Measurements from ENCODE around the gene MGRN1.
A peak's percentile ranks its signal among the peaks of the same experiment; 100 is the strongest.

The MGRN1 gene

DNA sequence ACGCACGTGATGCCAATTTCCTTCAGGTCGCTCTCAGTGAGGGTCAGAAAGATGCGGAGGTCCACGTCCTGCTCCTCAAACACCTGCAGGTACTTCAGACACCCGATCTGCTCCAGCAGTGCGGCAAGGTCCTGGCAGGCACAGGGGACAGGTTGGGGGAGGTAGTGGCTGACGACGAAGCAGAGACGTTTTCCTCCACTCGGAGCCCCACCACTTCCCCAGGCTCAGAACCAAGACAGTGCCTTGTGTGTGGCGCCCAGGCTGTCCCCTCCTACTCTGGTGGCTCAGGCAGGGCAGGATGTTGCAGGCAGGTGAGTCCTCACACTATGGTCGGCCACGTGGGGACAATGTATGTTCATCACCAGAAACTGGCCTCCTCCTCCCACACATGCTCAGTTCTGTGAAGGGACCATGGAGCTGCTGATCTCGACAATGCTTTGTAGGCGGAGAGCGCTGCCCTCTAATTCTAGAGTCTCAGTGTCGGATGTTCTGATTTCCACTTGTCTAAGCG, 74.5 kb downstream of the MGRN1 start:
- no peak for DNase-seq (ENCODE audit: low spot score)

DNA sequence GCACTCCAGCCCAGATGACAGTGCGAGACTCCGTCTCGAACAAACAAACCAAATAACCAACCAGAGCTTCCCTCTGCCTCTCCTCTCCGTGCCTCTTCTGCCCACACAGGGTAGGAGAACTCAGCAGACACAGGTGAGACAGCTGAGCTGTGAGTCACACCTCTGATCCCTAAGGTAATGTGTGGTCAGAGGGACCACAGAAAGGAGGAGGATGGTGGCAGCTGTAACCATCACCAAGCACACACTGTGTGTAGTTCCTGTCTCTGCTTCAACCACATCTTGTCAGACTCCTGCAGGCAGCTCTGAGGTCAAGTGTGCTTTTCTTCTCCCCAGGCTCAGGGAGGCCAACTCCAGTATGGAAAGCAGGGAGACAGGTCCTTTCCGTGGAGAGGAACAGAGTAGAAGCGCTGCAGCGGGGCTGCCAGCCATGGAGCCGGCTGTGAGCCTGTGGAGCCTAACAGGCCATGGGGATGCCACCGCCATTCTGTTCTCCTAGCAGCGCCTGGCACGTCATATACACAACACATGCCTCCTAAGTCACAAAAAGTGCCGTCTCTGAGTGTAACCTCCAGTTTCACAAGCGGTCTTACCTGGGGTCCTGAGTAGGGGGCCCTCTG, 75.9 kb downstream of the MGRN1 start:
- DNase-seq (ENCODE audit: low spot score): no peak

DNA sequence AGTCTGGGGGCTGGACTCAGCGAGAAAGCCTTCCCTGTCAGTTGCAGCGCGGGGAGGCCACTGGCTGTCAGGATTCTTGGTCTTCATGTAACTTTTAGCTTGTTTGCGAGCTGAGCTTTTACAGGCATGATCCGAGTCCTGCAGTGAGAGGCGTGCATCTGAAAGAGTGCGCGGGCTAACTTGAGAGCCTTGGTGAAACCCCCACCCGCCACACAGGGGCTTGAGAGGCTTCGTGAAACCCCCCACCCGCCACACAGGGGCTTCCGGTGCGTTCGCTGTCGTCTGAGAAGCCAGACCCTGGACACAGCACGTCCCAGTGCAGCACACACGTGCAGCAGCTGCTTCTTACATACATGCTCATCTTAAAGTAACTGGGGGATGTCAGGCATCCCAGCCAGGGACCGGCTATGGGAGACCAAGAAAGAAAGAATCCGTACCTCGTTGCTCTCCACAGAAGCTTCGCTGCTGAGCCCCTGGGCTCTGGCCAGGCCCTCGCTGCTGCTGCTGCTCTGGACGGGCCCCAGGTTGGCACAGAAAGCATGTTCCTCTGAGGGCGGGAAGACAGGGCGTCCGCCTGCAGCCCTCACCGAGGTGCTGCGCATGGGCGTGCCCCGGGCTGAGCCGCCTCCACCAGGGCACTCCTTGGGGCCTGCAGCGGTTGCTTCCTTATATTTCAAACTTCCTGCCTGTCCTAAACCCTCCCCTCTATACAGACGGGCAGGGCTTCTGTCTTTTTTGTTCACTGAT, 76.5 kb downstream of the MGRN1 start:
- no peak for DNase-seq (ENCODE audit: low spot score)

DNA sequence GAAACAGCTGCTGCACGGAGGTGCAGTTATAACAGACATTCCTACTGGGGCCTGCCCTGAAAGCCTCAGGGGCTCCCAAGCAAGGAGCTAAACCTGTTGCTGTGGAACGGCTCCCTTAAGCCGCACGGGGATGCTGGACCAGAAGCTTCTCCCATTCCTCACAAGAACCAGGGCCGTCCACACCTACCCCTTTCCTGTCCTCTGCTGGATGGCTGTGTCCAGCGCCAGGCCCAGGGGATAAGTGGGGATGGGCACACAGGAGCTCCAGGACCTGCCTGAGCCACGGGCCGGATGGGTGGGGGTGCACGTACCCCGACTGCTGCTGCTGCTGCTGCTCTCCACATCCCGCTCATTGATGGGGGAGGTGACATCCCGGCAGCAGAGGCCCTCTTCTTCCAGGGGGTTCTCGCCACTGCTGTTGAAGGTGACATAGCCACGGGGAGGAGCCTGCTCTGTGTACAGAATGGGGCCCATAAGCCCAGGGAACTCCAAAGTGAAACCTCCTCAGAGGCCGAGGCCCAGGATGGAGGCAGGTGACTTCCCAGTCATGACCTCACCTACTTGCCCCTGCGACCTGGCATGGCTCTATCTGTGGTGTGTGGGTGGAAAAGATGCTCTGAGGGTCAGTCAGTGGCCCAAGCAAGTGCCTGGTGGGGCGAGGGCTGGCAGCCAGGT, 77.3 kb downstream of the MGRN1 start:
- no peak for DNase-seq (ENCODE audit: low spot score)

DNA sequence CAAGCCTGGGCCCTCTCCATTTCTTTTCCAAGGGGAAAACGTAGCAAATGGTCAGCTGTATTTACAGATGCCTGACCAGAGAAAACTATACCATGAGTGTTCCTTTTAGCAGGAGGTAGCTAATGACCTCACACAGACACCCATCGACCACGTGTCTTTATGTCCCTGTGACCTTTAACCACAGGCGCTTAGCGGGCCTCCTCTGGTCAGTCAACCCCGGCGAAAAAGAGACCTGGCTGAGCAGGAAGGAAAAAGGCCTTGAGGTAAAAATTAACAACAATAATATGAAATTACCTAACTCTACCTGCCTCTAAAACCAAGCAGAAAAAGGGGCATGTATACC, 77.8 kb downstream of the MGRN1 start:
- DNase-seq (ENCODE audit: low spot score): no peak

DNA sequence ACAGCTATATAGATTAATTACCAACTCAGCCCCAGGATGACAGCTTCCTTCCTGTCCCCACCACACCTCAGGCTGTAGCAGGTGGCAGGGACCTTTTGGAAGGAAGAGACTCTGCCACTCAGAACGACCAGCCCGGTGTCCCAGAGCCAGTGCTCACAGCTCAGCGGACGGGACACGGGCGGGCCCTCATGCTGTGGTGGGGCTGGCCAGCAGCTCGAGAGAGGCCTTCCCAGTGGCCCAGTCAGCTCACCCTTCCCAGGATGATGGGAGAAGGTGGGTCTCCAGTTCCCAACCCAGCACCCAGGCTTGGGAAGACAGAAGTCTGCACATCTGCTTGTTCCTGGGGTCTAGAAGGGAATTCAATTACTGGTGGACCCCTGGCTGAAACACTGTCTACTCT, 79.3 kb downstream of the MGRN1 start:
- DNase-seq (ENCODE audit: low spot score): no peak

DNA sequence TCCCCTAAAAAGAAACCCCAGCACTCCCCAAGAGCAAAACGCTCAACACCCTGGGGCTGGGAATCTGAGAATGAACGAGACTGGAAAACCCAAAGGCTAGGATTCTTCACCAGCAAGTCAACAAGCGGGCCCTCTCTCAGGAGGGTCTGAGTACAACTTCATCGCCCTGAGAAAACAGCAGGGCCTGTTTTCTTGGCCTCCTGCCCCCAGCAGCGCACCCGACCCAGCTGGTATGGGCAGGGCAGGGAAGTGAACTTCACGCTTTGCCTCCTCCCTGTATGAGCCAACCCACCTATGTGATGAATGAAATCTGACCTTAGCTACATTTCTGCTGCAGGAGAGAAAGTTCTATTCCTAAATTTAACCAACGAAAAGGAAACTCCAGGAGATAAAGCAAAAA, 79.9 kb downstream of the MGRN1 start:
- DNase-seq (ENCODE audit: low spot score): no peak

DNA sequence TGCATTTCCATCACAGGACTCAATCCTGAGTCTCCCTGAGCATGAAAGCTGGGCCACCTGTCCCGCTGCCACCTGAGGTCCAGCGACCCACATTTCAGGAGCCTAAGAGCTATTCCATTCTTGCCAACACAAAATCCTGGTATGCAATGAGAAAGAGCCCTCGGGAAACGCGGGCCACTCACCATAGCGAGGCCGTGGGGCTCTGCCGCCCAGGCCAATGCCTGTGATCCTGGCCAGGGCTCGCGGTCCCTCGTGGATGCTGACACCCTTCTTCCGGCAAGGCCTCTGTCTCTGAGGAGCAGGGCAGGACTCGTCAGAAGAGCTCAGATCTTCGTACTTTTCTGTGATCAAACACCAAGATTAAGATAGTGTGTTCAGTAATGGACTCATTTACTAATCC, 80.3 kb downstream of the MGRN1 start:
- no peak for DNase-seq (ENCODE audit: low spot score)

DNA sequence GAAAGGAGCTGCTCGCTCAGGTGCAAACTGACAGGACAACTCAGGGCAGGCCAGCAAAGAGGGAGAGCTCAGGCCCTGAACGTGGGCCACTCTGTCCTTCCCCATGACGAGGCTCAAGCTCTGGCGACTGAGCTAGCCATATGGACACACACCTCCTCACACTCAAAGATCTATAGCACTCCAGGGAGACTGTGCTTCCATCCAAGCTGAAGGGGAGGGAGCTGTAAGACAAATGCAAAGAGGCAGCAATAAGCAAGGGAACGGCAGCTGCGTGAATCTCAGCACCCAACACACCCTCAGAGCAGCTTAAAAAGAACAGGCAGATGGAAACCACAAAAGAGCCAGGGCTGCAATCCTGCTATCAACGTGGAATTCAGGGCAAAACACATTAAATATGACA, 82.2 kb downstream of the MGRN1 start:
- DNase-seq (ENCODE audit: low spot score): no peak

DNA sequence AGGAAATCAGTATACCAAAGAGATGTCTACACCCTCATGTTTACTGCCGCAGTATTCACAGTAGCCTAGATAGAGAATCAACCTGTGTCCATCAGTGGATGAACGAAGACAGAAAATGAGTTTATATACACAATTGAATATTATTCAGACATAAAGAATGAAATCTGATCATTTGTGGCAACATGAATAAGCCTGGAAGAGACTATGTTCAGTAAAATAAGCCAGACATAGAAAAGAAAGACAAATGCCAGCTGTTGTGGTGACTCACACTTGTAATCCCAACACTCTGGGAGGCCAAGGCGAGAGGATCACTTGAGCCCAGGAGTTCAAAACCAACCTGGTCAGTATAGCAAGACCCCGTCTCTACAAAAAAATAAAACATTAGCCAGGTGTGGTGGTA, 84.9 kb downstream of the MGRN1 start:
- no peak for DNase-seq (ENCODE audit: low spot score)

DNA sequence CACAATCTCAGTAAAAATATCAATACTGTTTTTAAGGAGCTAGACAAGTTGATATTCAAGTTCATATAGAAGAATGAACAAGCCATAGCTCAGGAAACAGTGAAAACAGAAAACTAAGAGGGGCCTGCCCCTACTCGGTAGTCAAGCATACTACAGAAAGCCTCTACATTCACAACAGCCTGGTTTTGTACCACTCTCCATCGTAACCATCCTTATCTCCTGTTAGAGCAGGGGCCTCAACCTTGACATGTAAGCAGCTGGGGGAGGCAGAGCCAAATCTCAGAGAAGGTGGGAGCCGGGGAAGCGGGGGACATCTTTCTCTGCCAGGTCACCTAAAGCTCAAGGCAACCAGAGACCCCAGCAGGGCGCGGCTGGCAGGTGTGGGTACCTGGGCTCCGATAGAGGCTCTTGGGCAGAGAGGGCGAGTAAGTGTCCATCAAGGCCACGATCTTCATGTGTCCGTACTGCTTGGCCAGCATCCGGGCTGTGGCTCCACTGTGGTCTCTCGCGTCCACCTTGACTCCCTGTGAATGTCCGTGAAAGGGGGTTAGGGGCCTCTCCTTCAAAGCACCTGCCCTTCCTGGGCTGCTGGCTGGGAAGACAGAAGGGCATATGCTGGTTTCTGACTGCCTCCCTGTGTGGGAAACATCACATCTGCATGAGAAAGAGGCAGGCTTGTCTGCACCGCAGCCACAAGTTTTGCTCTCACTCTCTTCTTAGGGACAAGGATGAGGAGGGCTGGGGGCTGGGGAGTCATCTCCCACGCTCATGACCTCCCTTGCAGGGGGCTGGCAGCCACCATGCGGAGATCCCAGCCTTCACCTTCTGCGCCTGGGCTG, 89.3 kb downstream of the MGRN1 start:
- DNase-seq (ENCODE audit: low spot score): no peak

DNA sequence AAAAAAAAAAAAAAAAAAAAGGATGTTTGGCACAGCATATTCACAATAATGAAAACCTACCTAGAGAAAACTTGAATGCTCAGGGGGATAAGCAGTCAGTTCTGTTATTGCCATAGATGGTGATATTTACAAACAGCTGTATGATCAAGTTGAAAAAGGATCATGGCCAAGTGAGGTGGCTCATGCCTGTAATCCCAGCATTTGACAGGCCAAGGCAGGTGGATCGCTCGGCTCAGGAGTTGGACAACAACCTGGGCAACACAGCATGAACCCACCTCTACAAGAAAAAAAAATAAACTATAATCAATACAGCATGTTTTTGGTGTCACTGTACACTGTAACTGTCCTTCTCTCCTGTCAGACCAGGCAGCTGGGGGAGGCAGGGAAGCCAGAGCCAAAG, 90.4 kb downstream of the MGRN1 start:
- no peak for DNase-seq (ENCODE audit: low spot score)

DNA sequence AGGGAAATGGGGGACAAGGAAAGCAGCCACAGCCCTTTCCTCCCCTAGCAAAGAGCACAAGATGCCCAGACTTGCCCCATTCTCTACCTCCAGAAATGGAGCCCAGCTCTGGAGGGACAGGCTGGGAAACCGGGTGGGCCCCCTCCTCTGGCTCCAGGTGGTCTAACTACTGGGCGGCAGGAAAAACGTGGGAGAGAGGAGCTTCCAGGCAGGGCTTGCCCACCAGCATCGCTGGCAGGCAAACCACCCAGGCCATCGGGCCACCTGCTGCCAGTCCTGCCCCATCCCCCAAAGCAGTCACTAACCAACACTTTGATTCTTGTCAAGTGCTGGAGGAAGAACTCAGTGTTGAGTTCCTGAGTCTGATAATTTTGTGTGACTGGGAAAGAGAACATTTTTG, 93.8 kb downstream of the MGRN1 start:
- DNase-seq (ENCODE audit: low spot score): no peak

DNA sequence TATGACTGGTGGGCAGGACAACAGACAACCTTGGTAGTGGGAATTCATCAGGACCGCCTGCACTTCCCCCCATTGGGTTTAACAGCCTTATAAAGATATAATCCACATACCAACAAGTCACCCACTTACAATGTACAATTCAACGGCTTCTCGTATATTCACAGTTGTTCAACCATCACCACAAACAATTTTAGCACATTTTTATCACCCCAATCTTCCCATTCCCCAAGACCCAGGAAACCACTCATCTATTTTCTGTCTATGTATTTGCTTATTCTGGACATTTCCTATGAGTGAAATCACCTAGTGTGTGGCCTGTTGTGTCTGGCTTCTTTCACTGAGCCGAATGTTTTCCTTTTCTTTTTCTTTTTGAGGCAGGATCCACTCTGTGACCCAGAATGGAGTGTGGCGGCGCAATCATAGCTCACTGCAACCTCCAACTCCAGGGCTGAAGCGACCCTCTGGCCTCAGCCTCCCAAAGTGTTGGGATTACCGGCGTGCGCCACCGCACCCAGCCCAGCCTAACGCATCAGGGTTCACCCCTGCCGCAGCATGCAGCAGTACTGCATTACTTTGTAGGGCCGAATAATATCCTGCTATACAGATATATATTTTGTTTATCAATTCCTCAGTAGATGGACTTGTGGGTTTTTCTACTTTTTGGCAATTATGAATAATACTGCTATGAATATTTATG, 98.6 kb downstream of the MGRN1 start:
- DNase-seq (ENCODE audit: low spot score): no peak

DNA sequence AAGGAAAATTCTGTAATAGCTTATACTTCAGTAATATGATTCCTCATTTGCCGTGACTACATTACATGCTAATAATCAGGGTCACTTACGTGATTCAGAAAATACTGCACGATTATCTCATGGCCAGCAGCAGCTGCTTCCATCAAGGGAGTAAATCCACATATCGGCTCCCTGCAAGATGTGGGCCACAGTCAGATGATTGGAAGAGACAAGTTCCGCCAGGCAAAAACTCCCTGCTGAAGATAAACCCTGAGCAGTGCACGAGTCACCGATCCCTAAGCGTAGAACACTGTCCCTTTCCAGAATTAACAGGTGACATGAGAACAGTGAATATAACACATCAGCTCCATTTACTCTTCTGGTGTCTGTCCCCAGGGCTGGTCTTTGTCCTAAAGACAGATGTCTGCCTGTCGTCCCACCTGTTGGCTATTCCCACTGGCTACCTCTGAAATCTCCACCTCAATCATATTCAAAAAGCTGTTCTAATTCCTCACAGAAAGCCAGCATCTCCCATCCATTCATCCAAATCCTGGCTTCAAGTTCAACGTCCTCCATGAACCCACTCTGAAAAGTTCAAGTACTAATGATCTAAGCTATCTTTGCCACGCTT, 100.1 kb downstream of the MGRN1 start:
- no peak for DNase-seq (ENCODE audit: low spot score)

DNA sequence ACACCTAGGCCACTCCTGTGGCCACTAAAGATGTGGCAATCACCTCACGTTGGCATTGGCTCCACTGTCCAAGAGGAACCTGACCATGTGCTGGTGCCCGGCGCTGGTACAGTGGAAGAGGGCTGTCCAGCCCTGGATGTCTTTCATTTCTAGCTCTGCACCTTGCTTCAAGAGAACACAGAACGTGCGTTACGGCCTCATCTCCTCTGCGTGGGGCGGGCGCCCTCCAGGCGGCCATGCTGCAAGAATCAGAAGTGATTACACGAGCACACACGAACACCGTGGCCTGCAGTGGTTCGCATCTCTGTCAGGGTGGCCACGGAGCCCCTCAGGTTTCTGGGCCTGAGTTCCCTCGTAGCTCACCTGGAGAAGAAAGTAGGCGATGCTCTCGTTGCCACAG, 102.0 kb downstream of the MGRN1 start:
- DNase-seq (ENCODE audit: low spot score): no peak

DNA sequence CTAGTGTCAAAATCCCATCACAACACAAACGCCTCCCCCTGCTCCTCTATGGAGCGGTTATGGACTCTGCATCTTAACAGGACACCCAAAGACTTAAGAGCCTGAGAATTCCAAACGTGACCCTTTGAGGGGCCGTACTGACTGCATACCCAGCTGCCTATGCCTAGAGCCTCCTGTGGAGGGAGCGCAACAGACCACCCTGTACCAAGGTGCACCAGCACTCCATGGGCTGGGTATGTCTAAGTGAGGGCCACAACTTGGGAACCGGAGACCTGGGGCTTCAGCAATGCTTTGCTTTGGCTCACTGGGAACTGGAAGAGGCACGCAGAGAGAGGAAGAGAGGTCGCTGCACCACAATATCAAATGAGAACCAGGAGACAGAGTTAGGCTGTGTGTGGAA, 104.0 kb downstream of the MGRN1 start:
- no peak for DNase-seq (ENCODE audit: low spot score)

DNA sequence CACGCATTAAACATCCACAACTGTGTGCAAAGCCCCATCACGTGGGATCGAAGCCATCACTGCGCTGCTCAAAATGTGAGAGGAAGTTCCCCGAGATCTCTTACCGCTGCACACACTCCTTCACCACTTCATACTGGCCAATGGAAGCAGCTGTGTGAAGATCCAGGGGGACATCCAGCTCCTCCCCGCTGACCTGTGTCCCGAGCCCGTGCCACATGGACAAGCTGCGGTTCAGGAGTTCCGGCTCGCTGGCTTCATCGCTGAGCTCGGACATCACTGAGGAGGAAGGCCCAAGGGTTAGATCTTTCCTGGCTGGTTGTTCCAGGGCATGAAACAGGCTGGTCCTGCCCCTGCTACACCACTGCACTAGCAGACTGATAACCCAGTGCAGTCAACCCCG, 105.2 kb downstream of the MGRN1 start:
- DNase-seq (ENCODE audit: low spot score): no peak

DNA sequence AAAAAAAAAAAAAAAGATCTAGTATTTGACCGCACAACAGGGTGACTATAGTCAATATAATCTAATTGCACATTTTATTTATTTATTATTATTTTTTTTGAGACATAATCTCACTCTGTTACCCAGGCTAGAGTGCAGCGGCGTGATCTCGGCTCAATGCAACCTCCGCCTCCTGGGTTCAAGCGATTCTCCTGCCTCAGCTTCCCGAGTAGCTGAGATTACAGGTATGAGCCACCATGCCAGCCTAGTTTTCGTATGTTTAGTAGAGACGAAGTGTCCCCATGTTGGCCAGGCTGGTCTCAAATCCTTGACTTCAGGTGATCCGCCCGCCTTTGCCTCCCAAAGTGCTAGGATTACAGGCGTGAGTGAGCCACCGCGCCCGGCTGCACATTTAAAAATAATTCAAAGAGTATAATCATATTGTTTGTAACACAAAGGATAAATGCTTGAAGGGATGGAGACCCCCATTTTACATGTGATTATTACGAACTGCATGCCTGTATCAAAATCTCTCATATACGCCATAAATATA, 108.7 kb downstream of the MGRN1 start:
- no peak for DNase-seq (ENCODE audit: low spot score)

DNA sequence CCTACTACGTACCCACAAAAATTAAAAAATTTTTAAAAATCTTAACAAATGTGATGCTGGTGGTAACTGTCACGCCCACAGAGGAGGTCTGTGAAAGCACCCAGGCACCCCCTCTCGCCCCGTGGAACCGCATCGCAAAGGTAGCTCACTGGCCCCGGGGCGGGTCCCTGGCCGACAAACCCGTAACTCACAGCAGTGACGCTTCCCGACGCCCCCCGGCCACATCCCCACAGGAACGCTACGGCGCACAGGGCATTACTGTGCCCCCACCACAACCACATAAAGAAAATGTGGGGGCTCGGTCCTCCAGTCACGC, 109.1 kb downstream of the MGRN1 start:
- DNase-seq (ENCODE audit: low spot score): no peak

DNA sequence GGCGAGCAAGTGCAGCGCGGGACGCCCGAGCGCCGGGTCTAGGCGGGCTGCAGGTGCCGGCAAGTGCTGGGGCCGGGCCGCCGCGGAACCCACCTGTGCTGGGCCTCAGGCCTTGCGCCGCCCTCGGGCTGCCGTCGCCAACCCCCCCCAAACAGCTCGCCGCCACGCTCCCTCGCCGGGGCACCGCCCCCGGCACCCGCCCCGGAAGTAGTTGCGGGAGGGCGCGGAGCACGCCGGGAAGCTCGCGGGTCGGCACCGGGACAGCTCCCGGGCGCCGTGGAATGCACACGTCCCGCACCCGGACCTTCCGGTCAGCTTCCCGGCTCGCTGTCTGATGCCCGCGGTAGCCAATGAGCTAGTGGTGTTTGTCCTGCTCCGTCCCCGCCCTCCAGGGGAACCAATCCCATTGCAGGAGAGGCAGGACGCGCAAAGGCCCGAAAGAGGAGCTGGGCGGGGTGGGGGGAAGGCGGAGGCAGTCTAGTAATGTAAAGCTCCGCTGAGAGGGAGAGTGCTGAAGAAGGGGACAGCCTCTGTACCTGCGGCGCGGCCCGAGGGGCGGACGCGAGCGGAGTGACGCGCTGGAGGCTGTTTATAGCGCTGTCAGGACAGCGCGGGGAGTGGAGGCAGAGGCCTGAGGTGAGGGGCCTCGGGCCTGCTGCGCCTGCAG, 109.6 kb downstream of the MGRN1 start, which contains the start of the genes ANKS3 and DNAAF8:
TSS of gene ANKS3 (minus strand) at position 209 of the 667 bp plus-strand sequence. CDS start 4,122 bp downstream, outside the sequence.
TSS of gene DNAAF8 (plus strand) at position 475 of the 667 bp plus-strand sequence. CDS start 1,978 bp downstream, outside the sequence.
- DNase-seq (ENCODE audit: low spot score): peak; percentile 99

Measured in AG08395 (cell line).